Ramos (cell line): ENCODE results near the gene TCEAL3.
"Not testable (repeated sequence)": the region's sequence is repeated elsewhere in the genome, so short reads cannot be mapped to it uniquely, and the experiment has no call there.

Experiments used
- in situ Hi-C: fragments of 300-500 bp; cut with MboI; formaldehyde crosslinking; loops from one replicate; pipeline ENCODE4 v1.14.3; 2022; ENCODE audit warnings: low sequenced_read_pairs; ENCODE audit not compliant: unreplicated experiment

The TCEAL3 gene

GRCh38 chrX:103616676-103617186, 9.0 kb downstream of the TCEAL3 start:
- in situ Hi-C loops, result no loop called here

GRCh38 chrX:103624111-103624510, 16.3 kb downstream of the TCEAL3 start:
- in situ Hi-C loops, result no loop called here

- in situ Hi-C loops, result no loop called here
Measured at GRCh38 chrX:103626855-103627254, 19.1 kb downstream of the TCEAL3 start.

GRCh38 chrX:103628386-103629317, 20.9 kb downstream of the TCEAL3 start, which contains the start of gene TCEAL1:
TSS of gene TCEAL1 (plus strand) at chrX:103628975. CDS start at chrX:103629917, 942 bp downstream.
- in situ Hi-C loops, result no loop called here

- in situ Hi-C loops, result no loop called here
Measured at GRCh38 chrX:103629318-103630170, 21.8 kb downstream of the TCEAL3 start.

- in situ Hi-C loops, result no loop called here
Measured at GRCh38 chrX:103630171-103630511, 22.4 kb downstream of the TCEAL3 start.

- in situ Hi-C loops, result no loop called here
Measured at GRCh38 chrX:103631145-103631544, 23.4 kb downstream of the TCEAL3 start.

- in situ Hi-C loops, result no loop called here
Measured at GRCh38 chrX:103635436-103635835, 27.7 kb downstream of the TCEAL3 start.

- in situ Hi-C loops, result no loop called here
Measured at GRCh38 chrX:103637604-103638338, 30.0 kb downstream of the TCEAL3 start.

- in situ Hi-C loops, result not testable (repeated sequence)
Measured at GRCh38 chrX:103638479-103639346, 30.9 kb downstream of the TCEAL3 start.

- in situ Hi-C loops, result no loop called here
Measured at GRCh38 chrX:103640401-103641155, 32.8 kb downstream of the TCEAL3 start.

- in situ Hi-C loops, result no loop called here
Measured at GRCh38 chrX:103644125-103644524, 36.4 kb downstream of the TCEAL3 start.

- in situ Hi-C loops, result no loop called here
Measured at GRCh38 chrX:103647630-103648029, 39.9 kb downstream of the TCEAL3 start.

GRCh38 chrX:103651151-103651773, 43.5 kb downstream of the TCEAL3 start:
- in situ Hi-C loops, result no loop called here

GRCh38 chrX:103655230-103656000, 47.7 kb downstream of the TCEAL3 start:
- in situ Hi-C loops, result not testable (repeated sequence)

- in situ Hi-C loops, result no loop called here
Measured at GRCh38 chrX:103656617-103657016, 48.9 kb downstream of the TCEAL3 start.

GRCh38 chrX:103657066-103657465, 49.3 kb downstream of the TCEAL3 start:
- in situ Hi-C loops, result not testable (repeated sequence)
